ENCODE results near the gene FBXO31.

FBXO31 gene

GRCh38 chr16:87293990-87294389, 89.6 kb downstream of the FBXO31 start:
- H3K79me2 ChIP-seq (ENCODE audit: control insufficient read depth, insufficient read depth, low read length) = no peaks in the 10 kb centered on the region
- H4K8ac ChIP-seq (ENCODE audit: low read depth, low read length) = no peak overlapping the region
- H3K18ac ChIP-seq (ENCODE audit: low read length) = no peak overlapping the region
- H3K36me3 ChIP-seq (ENCODE audit: control insufficient read depth, insufficient read depth, low read length) = no peaks in the 10 kb centered on the region
- no peak overlapping the region for H3K23ac ChIP-seq (ENCODE audit: low read length)
- H3K79me1 ChIP-seq (ENCODE audit: low read length) = no peaks in the 10 kb centered on the region
- no peak overlapping the region for H3K56ac ChIP-seq (ENCODE audit: low read length)
- H3K27me3 ChIP-seq (ENCODE audit: insufficient read depth, low read length, poor library complexity) = no peaks in the 10 kb centered on the region
- no peak overlapping the region for H3K4ac ChIP-seq (ENCODE audit: low read depth, low read length)
- no peaks in the 10 kb centered on the region for H3K4me1 ChIP-seq (ENCODE audit: control insufficient read depth, low read depth, low read length)
- H3K9ac ChIP-seq (ENCODE audit: low read length) = no peak overlapping the region
- no peak overlapping the region for H3K4me2 ChIP-seq (ENCODE audit: low read length)
- H2AK5ac ChIP-seq (ENCODE audit: low read length) = no peak overlapping the region
- H2BK5ac ChIP-seq (ENCODE audit: low read length) = no peak overlapping the region
- no peak overlapping the region for H3K4me3 ChIP-seq (ENCODE audit: low read length)
- H2BK120ac ChIP-seq (ENCODE audit: low read depth, low read length) = no peak overlapping the region
- 100% methylated on average over 2 of the region's 3 CpGs for WGBS (ENCODE audit: extremely low coverage, insufficient coverage, low lambda C conversion rate)
- no peak overlapping the region for H3K27ac ChIP-seq (ENCODE audit: low read depth, low read length)
- H2BK15ac ChIP-seq (replicated peaks; ENCODE audit: low read depth) = no peak overlapping the region
- H4K5ac ChIP-seq (ENCODE audit: low read length) = no peak overlapping the region
- no peak for DNase-seq

GRCh38 chr16:87291944-87292343, 91.6 kb downstream of the FBXO31 start:
- Histone ChIP-seq H3K18ac (ENCODE audit: low read length) (no peak overlapping the region), H2BK120ac (ENCODE audit: low read depth, low read length) (no peak overlapping the region), H3K27me3 (ENCODE audit: insufficient read depth, low read length, poor library complexity) (no peaks in the 10 kb centered on the region), H3K36me3 (ENCODE audit: control insufficient read depth, insufficient read depth, low read length) (no peaks in the 10 kb centered on the region), H2BK5ac (ENCODE audit: low read length) (no peak overlapping the region), H4K8ac (ENCODE audit: low read depth, low read length) (no peak overlapping the region), H3K23ac (ENCODE audit: low read length) (no peak overlapping the region), H4K5ac (ENCODE audit: low read length) (no peak overlapping the region), H3K4me1 (ENCODE audit: control insufficient read depth, low read depth, low read length) (no peaks in the 10 kb centered on the region), H3K4ac (ENCODE audit: low read depth, low read length) (no peak overlapping the region), H3K9ac (ENCODE audit: low read length) (no peak overlapping the region), H2AK5ac (ENCODE audit: low read length) (no peak overlapping the region), H3K79me2 (ENCODE audit: control insufficient read depth, insufficient read depth, low read length) (no peaks in the 10 kb centered on the region), H2BK15ac (replicated peaks; ENCODE audit: low read depth) (no peak overlapping the region), H3K4me2 (ENCODE audit: low read length) (no peak overlapping the region), H3K56ac (ENCODE audit: low read length) (no peak overlapping the region), H3K79me1 (ENCODE audit: low read length) (no peaks in the 10 kb centered on the region), H3K4me3 (ENCODE audit: low read length) (no peak overlapping the region), H3K27ac (ENCODE audit: low read depth, low read length) (no peak overlapping the region)
- no peak for DNase-seq
- no CpG with 5 or more reads among the region's 6 CpGs for WGBS (ENCODE audit: extremely low coverage, insufficient coverage, low lambda C conversion rate)

GRCh38 chr16:87288753-87289362, 94.7 kb downstream of the FBXO31 start:
- Histone ChIP-seq H3K4me1 (ENCODE audit: control insufficient read depth, low read depth, low read length) (no peaks in the 10 kb centered on the region), H3K79me1 (ENCODE audit: low read length) (no peaks in the 10 kb centered on the region), H3K56ac (ENCODE audit: low read length) (no peak overlapping the region), H3K9ac (ENCODE audit: low read length) (no peak overlapping the region), H3K4me3 (ENCODE audit: low read length) (no peak overlapping the region), H3K4ac (ENCODE audit: low read depth, low read length) (no peak overlapping the region), H3K79me2 (ENCODE audit: control insufficient read depth, insufficient read depth, low read length) (no peaks in the 10 kb centered on the region), H2BK120ac (ENCODE audit: low read depth, low read length) (no peak overlapping the region), H3K27me3 (ENCODE audit: insufficient read depth, low read length, poor library complexity) (no peaks in the 10 kb centered on the region), H3K23ac (ENCODE audit: low read length) (no peak overlapping the region), H3K18ac (ENCODE audit: low read length) (no peak overlapping the region), H4K8ac (ENCODE audit: low read depth, low read length) (no peak overlapping the region), H3K27ac (ENCODE audit: low read depth, low read length) (no peak overlapping the region), H2BK15ac (replicated peaks; ENCODE audit: low read depth) (no peak overlapping the region), H3K36me3 (ENCODE audit: control insufficient read depth, insufficient read depth, low read length) (no peaks in the 10 kb centered on the region), H2AK5ac (ENCODE audit: low read length) (no peak overlapping the region), H2BK5ac (ENCODE audit: low read length) (no peak overlapping the region), H4K5ac (ENCODE audit: low read length) (no peak overlapping the region), H3K4me2 (ENCODE audit: low read length) (no peak overlapping the region)
- DNase-seq = no peak
- WGBS (ENCODE audit: extremely low coverage, insufficient coverage, low lambda C conversion rate) = no CpG with 5 or more reads among the region's 7 CpGs

GRCh38 chr16:87286839-87287626, 96.5 kb downstream of the FBXO31 start:
- WGBS (ENCODE audit: extremely low coverage, insufficient coverage, low lambda C conversion rate) = no CpG with 5 or more reads among the region's 8 CpGs

GRCh38 chr16:87284183-87284582, 99.4 kb downstream of the FBXO31 start:
- Histone ChIP-seq H3K4me2 (ENCODE audit: low read length) (no peak overlapping the region), H3K27me3 (ENCODE audit: insufficient read depth, low read length, poor library complexity) (no peaks in the 10 kb centered on the region), H3K4me1 (ENCODE audit: control insufficient read depth, low read depth, low read length) (no peaks in the 10 kb centered on the region), H2BK15ac (replicated peaks; ENCODE audit: low read depth) (no peak overlapping the region), H3K27ac (ENCODE audit: low read depth, low read length) (no peak overlapping the region), H3K23ac (ENCODE audit: low read length) (no peak overlapping the region), H3K4ac (ENCODE audit: low read depth, low read length) (no peak overlapping the region), H4K5ac (ENCODE audit: low read length) (no peak overlapping the region), H3K79me1 (ENCODE audit: low read length) (no peaks in the 10 kb centered on the region), H2BK5ac (ENCODE audit: low read length) (no peak overlapping the region), H3K18ac (ENCODE audit: low read length) (no peak overlapping the region), H4K8ac (ENCODE audit: low read depth, low read length) (no peak overlapping the region), H2BK120ac (ENCODE audit: low read depth, low read length) (no peak overlapping the region), H3K4me3 (ENCODE audit: low read length) (no peak overlapping the region), H3K56ac (ENCODE audit: low read length) (no peak overlapping the region), H3K9ac (ENCODE audit: low read length) (no peak overlapping the region), H3K79me2 (ENCODE audit: control insufficient read depth, insufficient read depth, low read length) (no peaks in the 10 kb centered on the region), H3K36me3 (ENCODE audit: control insufficient read depth, insufficient read depth, low read length) (no peaks in the 10 kb centered on the region), H2AK5ac (ENCODE audit: low read length) (no peak overlapping the region)
- DNase-seq = no peak
- no CpG with 5 or more reads among the region's 2 CpGs for WGBS (ENCODE audit: extremely low coverage, insufficient coverage, low lambda C conversion rate)

More at GRCh38 chr16:87286839-87287626, 96.5 kb downstream of the FBXO31 start:
- no peak overlapping the region for H2BK120ac ChIP-seq (ENCODE audit: low read depth, low read length)
- H3K23ac ChIP-seq (ENCODE audit: low read length) = no peak overlapping the region
- no peak for DNase-seq
- H3K79me2 ChIP-seq (ENCODE audit: control insufficient read depth, insufficient read depth, low read length) = no peaks in the 10 kb centered on the region
- H3K56ac ChIP-seq (ENCODE audit: low read length) = no peak overlapping the region
- no peak overlapping the region for H4K8ac ChIP-seq (ENCODE audit: low read depth, low read length)
- no peak overlapping the region for H3K9ac ChIP-seq (ENCODE audit: low read length)
- H3K79me1 ChIP-seq (ENCODE audit: low read length) = no peaks in the 10 kb centered on the region
- no peak overlapping the region for H2BK5ac ChIP-seq (ENCODE audit: low read length)
- no peak overlapping the region for H3K4ac ChIP-seq (ENCODE audit: low read depth, low read length)
- no peak overlapping the region for H3K18ac ChIP-seq (ENCODE audit: low read length)
- H4K5ac ChIP-seq (ENCODE audit: low read length) = no peak overlapping the region
- H3K27me3 ChIP-seq (ENCODE audit: insufficient read depth, low read length, poor library complexity) = no peaks in the 10 kb centered on the region
- no peak overlapping the region for H3K27ac ChIP-seq (ENCODE audit: low read depth, low read length)
- H3K4me1 ChIP-seq (ENCODE audit: control insufficient read depth, low read depth, low read length) = no peaks in the 10 kb centered on the region
- no peak overlapping the region for H3K4me3 ChIP-seq (ENCODE audit: low read length)
- no peaks in the 10 kb centered on the region for H3K36me3 ChIP-seq (ENCODE audit: control insufficient read depth, insufficient read depth, low read length)
- H2AK5ac ChIP-seq (ENCODE audit: low read length) = no peak overlapping the region
- H3K4me2 ChIP-seq (ENCODE audit: low read length) = no peak overlapping the region
- no peak overlapping the region for H2BK15ac ChIP-seq (replicated peaks; ENCODE audit: low read depth)
